ENCODE data around the gene ADRB2.

Gene ADRB2

GRCh38 chr5:148829248-148829594 lies 2.8 kb downstream of the ADRB2 start:
- TF ChIP-seq GABPA (IDR thresholded peaks at IDR 0.05; ENCODE audit: low read depth) = no peak
- no peak for TF ChIP-seq SPI1 (IDR thresholded peaks at IDR 0.05; ENCODE audit: borderline replicate concordance, low read depth)
- TF ChIP-seq CTCF (IDR thresholded peaks at IDR 0.05; ENCODE audit: insufficient read depth, low read length) = no peak
- no peak for TF ChIP-seq POLR2AphosphoS5 (IDR thresholded peaks at IDR 0.05; ENCODE audit: low read depth)
- no peak for TF ChIP-seq REST (IDR thresholded peaks at IDR 0.05; ENCODE audit: insufficient replicate concordance, low read depth)
- Histone ChIP-seq H3K27ac (replicated peaks) (no peak overlapping the region), H3K4me3 (replicated peaks; ENCODE audit: insufficient read depth, low read length) (peak overlapping the region; percentile 72), H3K27me3 (ENCODE audit: insufficient read depth, poor library complexity, severe bottlenecking) (no peaks in the 10 kb centered on the region)
- no peak for DNase-seq (ENCODE audit: low read depth in 1 of 2, low spot score in 1 of 2)

GRCh38 chr5:148829734-148830133 lies 3.3 kb downstream of the ADRB2 start:
- no peaks in the 10 kb centered on the region for H3K27me3 ChIP-seq (ENCODE audit: insufficient read depth, poor library complexity, severe bottlenecking)
- H3K27ac ChIP-seq (replicated peaks) = no peak overlapping the region
- H3K4me3 ChIP-seq (replicated peaks; ENCODE audit: insufficient read depth, low read length) = peak overlapping the region; percentile 72
- DNase-seq (ENCODE audit: low read depth in 1 of 2, low spot score in 1 of 2) = no peak
- TF ChIP-seq REST (IDR thresholded peaks at IDR 0.05; ENCODE audit: insufficient replicate concordance, low read depth) (no peak), SPI1 (IDR thresholded peaks at IDR 0.05; ENCODE audit: borderline replicate concordance, low read depth) (no peak), POLR2AphosphoS5 (IDR thresholded peaks at IDR 0.05; ENCODE audit: low read depth) (no peak), GABPA (IDR thresholded peaks at IDR 0.05; ENCODE audit: low read depth) (no peak), CTCF (IDR thresholded peaks at IDR 0.05; ENCODE audit: insufficient read depth, low read length) (no peak)

DNA sequence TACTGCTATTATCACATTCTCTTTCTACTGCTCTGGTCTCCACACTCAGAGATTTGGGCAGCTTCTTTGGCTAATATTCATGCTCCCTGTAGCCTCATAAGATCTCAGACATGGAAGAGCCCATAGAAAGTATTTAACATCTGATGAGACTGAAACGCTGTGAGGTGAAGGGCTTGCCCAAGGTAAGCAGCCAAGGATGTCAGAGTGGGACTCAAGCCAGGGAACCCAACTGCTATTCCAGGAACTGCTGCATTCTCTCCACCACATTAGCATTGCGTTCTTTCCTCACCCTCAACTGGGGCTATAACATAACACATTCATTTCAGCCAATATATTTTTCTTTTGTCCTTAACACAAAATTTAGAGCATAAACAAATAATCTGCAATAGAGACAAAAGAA lies 3.8 kb downstream of the ADRB2 start:
- Histone ChIP-seq H3K4me3 (replicated peaks; ENCODE audit: insufficient read depth, low read length) (peak overlapping the region; percentile 72), H3K27me3 (ENCODE audit: insufficient read depth, poor library complexity, severe bottlenecking) (no peaks in the 10 kb centered on the region), H3K27ac (replicated peaks) (no peak overlapping the region)
- no peak for DNase-seq (ENCODE audit: low read depth in 1 of 2, low spot score in 1 of 2)
- no peak for TF ChIP-seq POLR2AphosphoS5 (IDR thresholded peaks at IDR 0.05; ENCODE audit: low read depth)

DNA sequence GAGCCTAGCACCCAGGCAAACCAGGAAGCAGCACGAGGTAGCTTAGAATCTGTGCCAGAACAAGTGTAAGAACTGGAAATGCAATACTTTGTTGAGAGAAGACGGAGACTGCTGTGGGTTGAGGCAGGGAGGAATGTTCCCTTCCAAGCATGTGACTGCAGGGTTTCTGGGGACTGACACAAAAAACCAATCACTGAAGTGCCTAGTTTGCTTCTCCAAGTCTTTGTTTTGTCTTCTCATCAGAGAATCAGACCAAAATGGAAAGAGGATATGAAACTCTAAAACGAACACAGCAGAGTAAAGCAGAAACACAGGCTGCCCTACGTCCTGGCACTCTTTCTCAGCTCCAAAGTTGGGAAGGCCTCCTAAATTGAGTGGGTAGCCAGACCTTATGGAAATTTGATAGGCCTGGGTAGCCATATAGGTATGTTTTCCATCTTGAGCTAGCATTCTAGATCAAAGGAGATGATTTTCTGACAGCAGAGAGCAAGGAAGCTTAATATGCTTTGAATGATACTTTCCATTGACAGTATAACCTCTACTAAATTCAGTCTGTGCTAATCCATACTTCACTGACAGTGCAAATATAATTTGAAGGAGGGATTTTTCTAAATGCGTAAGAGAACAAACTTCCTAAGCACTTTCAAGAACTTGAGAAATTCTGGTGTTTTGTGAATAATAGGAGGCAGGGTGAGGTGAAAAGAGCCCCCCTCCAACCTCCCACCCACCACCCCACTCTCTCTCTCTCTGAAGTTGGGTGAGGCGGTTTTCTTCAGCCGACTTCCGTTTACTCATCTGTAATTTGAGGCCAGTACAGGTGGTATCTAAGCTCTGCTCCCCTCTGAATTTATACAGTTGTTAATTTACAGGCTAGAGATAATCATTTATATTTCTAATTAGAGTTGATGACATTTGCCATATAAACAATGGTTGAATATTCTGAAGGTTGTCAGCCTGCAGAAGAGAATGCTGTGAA lies 5.5 kb downstream of the ADRB2 start:
- Histone ChIP-seq H3K27ac (replicated peaks) (no peak overlapping the region), H3K27me3 (ENCODE audit: insufficient read depth, poor library complexity, severe bottlenecking) (no peaks in the 10 kb centered on the region), H3K4me3 (replicated peaks; ENCODE audit: insufficient read depth, low read length) (0 out of 2 replicates have a peak overlapping the region, but pooled peaks have one; percentile 0)
- no peak for DNase-seq (ENCODE audit: low read depth in 1 of 2, low spot score in 1 of 2)
- TF ChIP-seq POLR2AphosphoS5 (IDR thresholded peaks at IDR 0.05; ENCODE audit: low read depth) = no peak
- TF ChIP-seq SPI1 (IDR thresholded peaks at IDR 0.05; ENCODE audit: borderline replicate concordance, low read depth) = no peak
- TF ChIP-seq REST (IDR thresholded peaks at IDR 0.05; ENCODE audit: insufficient replicate concordance, low read depth) = no peak
- TF ChIP-seq GABPA (IDR thresholded peaks at IDR 0.05; ENCODE audit: low read depth) = no peak
- no peak for TF ChIP-seq CTCF (IDR thresholded peaks at IDR 0.05; ENCODE audit: insufficient read depth, low read length)
